Uterus (tissue), 4 donors: ENCODE data around the gene ABCB6. TPM values are rescaled to one million over a fixed set of nuclear protein-coding genes. Genes with fewer than 3 reads are reported as not detected.

Experiments
- DNase-seq, 2 donors: peaks; one replicate each; pipeline ENCODE4 v3.0.0-alpha.2; 2019 to 2020
- H3K27ac ChIP-seq, 2 donors: fragments of 200-600 bp; sonication (generic); 1 replicate in 1 of 2; 2 replicates in 1 of 2; pipeline ENCODE4 v1.5.1; 2016 to 2018
- H3K27me3 ChIP-seq, 2 donors: fragments of 200-600 bp; sonication (generic); one replicate each; pipeline ENCODE4 v1.5.1; 2018 to 2019; ENCODE audit warnings: control low read depth in 1 of 2
- H3K36me3 ChIP-seq, 2 donors: fragments of 200-600 bp; sonication (generic); one replicate each; pipeline ENCODE4 v1.5.1; 2019; ENCODE audit warnings: control low read depth in 1 of 2
- H3K4me1 ChIP-seq, 2 donors: fragments of 200-600 bp; sonication (generic); one replicate each; pipeline ENCODE4 v1.5.1; 2018 to 2019; ENCODE audit warnings: control low read depth in 1 of 2
- H3K4me3 ChIP-seq, 2 donors: fragments of 200-600 bp; sonication (generic); 1 replicate in 1 of 2; 2 replicates in 1 of 2; pipeline ENCODE4 v1.5.1; 2018 to 2019; ENCODE audit warnings: mild to moderate bottlenecking in 1 of 2
- H3K9me3 ChIP-seq, 2 donors: fragments of 200-600 bp; sonication (generic); one replicate each; pipeline ENCODE4 v1.5.1; 2019; ENCODE audit warnings: control low read depth in 1 of 2
- POLR2A ChIP-seq, 2 donors: fragments of 450-650 bp; IDR thresholded peaks; one replicate each; pipeline ENCODE4 v1.6.1; 2016; ENCODE audit warnings: antibody characterized with exemption in 2 of 2, mild to moderate bottlenecking in 1 of 2, moderate library complexity in 1 of 2
- intact Hi-C: fragments of 100-400 bp; cut with DNase I; formaldehyde crosslinking; loops from one replicate; pipeline ENCODE4 v1.15.1; 2023; ENCODE audit warnings: low total_unique reads
- total RNA-seq, 4 donors: library from RNA; depleted of rRNA in 3 of 4; stranded (reverse); fragments of >200 nt in 3 of 4; gene quantifications; one replicate each; pipeline versions ENCODE4 v1.1.0 to v1.2.4, GENCODE V29; 2014 to 2023
- TF ChIP-seq, protein P1 (sequence below), 4 experiments: fragments of 200-600 bp in 2 of 4; fragments of 450-650 bp in 2 of 4; sonication (generic) in 2 of 4; IDR thresholded peaks; one replicate each; pipeline ENCODE4 v1.5.1; 2016 to 2019; ENCODE audit warnings: antibody characterized with exemption in 4 of 4, mild to moderate bottlenecking in 2 of 4, moderate library complexity in 1 of 4
- donor health status: DM: yes; HTN: yes; CAD: no.

The ABCB6 gene
- total RNA-seq, 4 donors from 2014 or later = 7.1 to 37.6 (median 27.7) TPM

DNA sequence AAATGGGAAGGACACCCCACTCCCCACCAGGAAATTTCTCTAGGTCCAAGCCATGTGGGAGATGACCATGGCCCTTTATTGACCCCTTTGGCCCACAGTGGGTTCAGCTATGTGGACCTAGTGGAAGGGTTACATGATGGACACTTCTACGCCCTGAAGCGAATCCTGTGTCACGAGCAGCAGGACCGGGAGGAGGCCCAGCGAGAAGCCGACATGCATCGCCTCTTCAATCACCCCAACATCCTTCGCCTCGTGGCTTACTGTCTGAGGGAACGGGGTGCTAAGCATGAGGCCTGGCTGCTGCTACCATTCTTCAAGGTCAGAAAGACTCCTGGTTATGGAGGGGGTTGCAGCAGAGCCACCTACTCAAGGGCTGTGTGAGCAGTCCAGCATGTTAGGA is 27.8 kb upstream of the ABCB6 start:
- no peaks in the 10 kb centered on the region for H3K36me3 ChIP-seq
- H3K9me3 ChIP-seq = no peaks in the 10 kb centered on the region
- peaks cover 0 to 19% of the 10 kb centered on the region in 2 donors for H3K4me1 ChIP-seq

DNA sequence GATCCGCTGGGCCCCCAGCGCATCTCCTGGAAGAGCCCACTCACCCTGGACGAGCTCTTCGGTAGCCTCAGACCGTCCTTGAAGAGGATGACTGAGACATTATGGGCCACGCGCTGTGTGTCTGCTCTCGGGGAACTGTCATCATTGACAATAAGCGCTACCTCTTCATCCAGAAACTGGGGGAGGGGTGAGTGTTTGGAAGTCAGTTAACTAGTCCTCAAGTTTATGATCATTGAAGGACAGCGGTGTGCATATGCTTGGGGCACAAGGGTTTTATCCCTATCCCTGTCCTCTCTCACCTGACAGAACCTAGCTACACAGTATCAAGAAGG is 27.1 kb upstream of the ABCB6 start:
- TF ChIP-seq, protein P1, sequence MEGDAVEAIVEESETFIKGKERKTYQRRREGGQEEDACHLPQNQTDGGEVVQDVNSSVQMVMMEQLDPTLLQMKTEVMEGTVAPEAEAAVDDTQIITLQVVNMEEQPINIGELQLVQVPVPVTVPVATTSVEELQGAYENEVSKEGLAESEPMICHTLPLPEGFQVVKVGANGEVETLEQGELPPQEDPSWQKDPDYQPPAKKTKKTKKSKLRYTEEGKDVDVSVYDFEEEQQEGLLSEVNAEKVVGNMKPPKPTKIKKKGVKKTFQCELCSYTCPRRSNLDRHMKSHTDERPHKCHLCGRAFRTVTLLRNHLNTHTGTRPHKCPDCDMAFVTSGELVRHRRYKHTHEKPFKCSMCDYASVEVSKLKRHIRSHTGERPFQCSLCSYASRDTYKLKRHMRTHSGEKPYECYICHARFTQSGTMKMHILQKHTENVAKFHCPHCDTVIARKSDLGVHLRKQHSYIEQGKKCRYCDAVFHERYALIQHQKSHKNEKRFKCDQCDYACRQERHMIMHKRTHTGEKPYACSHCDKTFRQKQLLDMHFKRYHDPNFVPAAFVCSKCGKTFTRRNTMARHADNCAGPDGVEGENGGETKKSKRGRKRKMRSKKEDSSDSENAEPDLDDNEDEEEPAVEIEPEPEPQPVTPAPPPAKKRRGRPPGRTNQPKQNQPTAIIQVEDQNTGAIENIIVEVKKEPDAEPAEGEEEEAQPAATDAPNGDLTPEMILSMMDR (IDR thresholded peaks at IDR 0.05) = no peak
- no peak for TF ChIP-seq POLR2A (IDR thresholded peaks at IDR 0.05)
- peak overlapping the region; percentile 81 to 86 for H3K4me3 ChIP-seq
- H3K27me3 ChIP-seq = no peaks in the 10 kb centered on the region
- H3K4me1 ChIP-seq = peaks cover 0 to 19% of the 10 kb centered on the region in 2 donors
- H3K27ac ChIP-seq = peak overlapping the region; percentile 90 to 95
- H3K36me3 ChIP-seq = no peaks in the 10 kb centered on the region
- intact Hi-C loops = no loop called here
- DNase-seq = no peak
- no peaks in the 10 kb centered on the region for H3K9me3 ChIP-seq

More for the DNA sequence above, 27.8 kb upstream of the ABCB6 start:
- Histone ChIP-seq H3K4me3 (no peak overlapping the region), H3K27ac (no peak overlapping the region), H3K27me3 (no peaks in the 10 kb centered on the region)
- intact Hi-C loops = no loop called here
- no peak for TF ChIP-seq POLR2A (IDR thresholded peaks at IDR 0.05)
- TF ChIP-seq, protein P1 (IDR thresholded peaks at IDR 0.05) = no peak
- DNase-seq = no peak

DNA sequence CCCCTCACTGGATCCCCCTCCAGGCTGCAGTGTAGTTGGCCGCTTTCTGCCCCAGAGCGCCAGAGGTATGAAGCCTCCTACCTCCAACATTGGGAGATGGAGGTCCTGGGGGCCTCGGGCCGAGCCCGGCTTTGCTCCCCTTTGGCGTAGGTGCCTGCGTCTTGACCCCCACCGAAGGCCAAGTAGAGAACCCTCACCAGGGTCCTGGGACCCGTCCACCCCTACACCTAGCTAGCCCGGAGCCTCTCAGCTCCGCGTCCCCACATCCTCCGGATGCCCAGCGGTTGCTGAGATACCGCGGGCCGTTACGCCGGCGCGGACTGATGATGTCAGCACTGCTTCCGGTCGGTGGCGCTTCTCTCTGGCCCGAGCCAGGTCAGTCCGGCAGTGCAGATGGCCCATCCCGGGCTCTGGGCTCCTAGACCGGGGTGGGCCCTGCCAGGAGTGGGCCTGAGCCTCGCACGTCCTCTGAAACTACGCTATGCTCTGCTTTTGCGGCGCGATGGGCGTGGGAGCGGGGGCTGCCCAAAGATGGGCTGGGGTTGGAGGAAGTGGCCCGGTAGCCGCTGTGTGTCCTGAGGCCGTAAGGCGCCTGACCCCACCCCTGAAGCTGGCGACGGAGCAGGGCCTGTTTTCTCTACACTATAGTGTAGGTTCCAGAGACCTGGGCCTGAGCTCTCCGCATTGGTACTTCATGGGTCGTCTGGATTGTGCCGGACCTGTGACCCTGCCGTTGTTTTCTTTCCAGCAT is 26.6 kb upstream of the ABCB6 start, which contains the start of the genes GLB1L and STK16:
Gene GLB1L, minus strand, starts transcription at position 297 of the 751 bp plus-strand sequence. CDS start 1,871 bp downstream, outside the sequence.
Gene STK16, plus strand, starts transcription at position 332 of the 751 bp plus-strand sequence. CDS start 521 bp downstream, outside the sequence.
- Histone ChIP-seq H3K4me3 (peak within 1 kb of the TSS; percentile 81 to 86), H3K27me3 (no peaks in the 10 kb centered on the region), H3K4me1 (peaks cover 0 to 19% of the 10 kb centered on the region in 2 donors), H3K9me3 (no peaks in the 10 kb centered on the region), H3K36me3 (no peaks in the 10 kb centered on the region), H3K27ac (peak within 1 kb of the TSS; percentile 90 to 95)
- intact Hi-C loops = no loop called here
- TF ChIP-seq POLR2A (IDR thresholded peaks at IDR 0.05) = peak in 1 of 2 donors; percentile 86
- TF ChIP-seq, protein P1 (IDR thresholded peaks at IDR 0.05) = peak in 2 of 4 experiments; percentile 11 to 23
- peak; percentile 94 for DNase-seq

DNA sequence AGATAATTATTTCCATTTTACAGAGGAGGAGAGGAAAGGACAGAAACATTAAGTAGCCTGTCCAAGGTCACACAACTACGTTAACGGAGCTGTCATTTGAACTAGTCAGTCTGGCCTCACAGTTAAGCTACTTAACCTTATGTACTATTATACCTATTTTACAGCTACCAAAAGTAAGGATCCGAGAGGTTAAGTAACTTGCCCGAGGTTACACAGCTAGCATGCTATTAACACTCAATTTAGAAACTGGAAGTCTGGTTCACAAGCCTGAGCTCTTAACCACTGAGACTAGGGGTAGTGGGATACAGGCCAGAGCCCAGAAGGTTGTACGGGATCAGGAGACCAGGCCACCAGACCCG is 26.0 kb upstream of the ABCB6 start:
- intact Hi-C loops = no loop called here
- TF ChIP-seq, protein P1 (IDR thresholded peaks at IDR 0.05) = no peak
- no peak for TF ChIP-seq POLR2A (IDR thresholded peaks at IDR 0.05)
- peaks cover 0 to 19% of the 10 kb centered on the region in 2 donors for H3K4me1 ChIP-seq
- peak overlapping the region; percentile 81 to 86 for H3K4me3 ChIP-seq
- H3K36me3 ChIP-seq = no peaks in the 10 kb centered on the region
- H3K27me3 ChIP-seq = no peaks in the 10 kb centered on the region
- DNase-seq = no peak
- no peaks in the 10 kb centered on the region for H3K9me3 ChIP-seq
- H3K27ac ChIP-seq = peak overlapping the region; percentile 90 to 95

DNA sequence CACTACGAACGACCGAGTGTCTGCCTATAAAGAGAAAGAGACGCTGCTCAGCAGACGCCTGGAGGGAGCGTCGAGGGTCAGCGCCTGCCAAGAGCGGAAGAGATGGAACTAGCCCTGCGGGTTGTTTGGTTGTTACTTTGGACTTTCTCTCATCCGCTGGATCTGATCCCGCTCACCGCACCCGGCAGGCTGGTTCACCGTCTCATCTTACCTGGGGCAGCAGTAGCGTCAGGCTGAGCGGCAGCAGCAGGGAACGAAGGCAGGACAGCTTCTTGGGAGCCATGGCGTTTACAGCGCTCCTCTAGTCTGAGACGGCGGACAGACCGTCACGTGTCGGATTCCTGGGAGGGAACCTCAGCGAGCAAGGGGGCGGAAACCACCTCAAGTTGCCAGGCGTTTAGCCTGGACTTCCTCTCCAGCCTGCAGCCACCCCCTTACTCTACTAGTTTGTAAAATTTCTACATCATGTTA is 24.6 kb upstream of the ABCB6 start:
- Histone ChIP-seq H3K27ac (peak overlapping the region in 1 of 2 donors; percentile 15), H3K9me3 (no peaks in the 10 kb centered on the region), H3K4me3 (no peak overlapping the region), H3K27me3 (no peaks in the 10 kb centered on the region), H3K36me3 (no peaks in the 10 kb centered on the region), H3K4me1 (peaks cover 0 to 11% of the 10 kb centered on the region in 2 donors)
- TF ChIP-seq POLR2A (IDR thresholded peaks at IDR 0.05) = no peak
- TF ChIP-seq, protein P1 (IDR thresholded peaks at IDR 0.05) = no peak
- intact Hi-C loops = no loop called here
- peak in 1 of 2 donors; percentile 45 for DNase-seq
